PC-9 (cell line): ENCODE measurements around the gene SPIB. TPM values are rescaled to one million over a fixed set of nuclear protein-coding genes. Genes with fewer than 3 reads are reported as not detected.

Experiments
- BruUV-seq: library from RNA; stranded (reverse); fragments of 400-500 nt; replicated peaks from 2 replicates; lab custom pipeline; 2021; lab: Mats Ljungman, UMichigan
- CTCF ChIA-PET: fragments of 300-600 bp; sonication (Branson Sonifier 250); formaldehyde crosslinking; loops from one replicate; lab custom pipeline; 2022; ENCODE audit warnings: antibody characterized with exemption; lab: Charles Lee
- POLR2A ChIA-PET: fragments of 300-600 bp; sonication (Branson Sonifier 250); formaldehyde crosslinking; loops from one replicate; lab custom pipeline; 2022; ENCODE audit warnings: antibody characterized with exemption; ENCODE audit not compliant: unreplicated experiment; lab: Charles Lee
- DNase-seq, 2 experiments: peaks; one replicate each; pipeline versions ENCODE4 v3.0.0 to v3.0.0-alpha.2; 2015 to 2022; ENCODE audit warnings: mixed read lengths in 1 of 2
- H2AFZ ChIP-seq: fragments of 200-600 bp; sonication (generic); 2 replicates; pipeline ENCODE4 v1.8.1; 2017; ENCODE audit warnings: antibody characterized with exemption
- H3F3A ChIP-seq: fragments of 200-600 bp; sonication (generic); 2 replicates; pipeline ENCODE4 v1.8.1; 2017; ENCODE audit warnings: antibody characterized with exemption, mild to moderate bottlenecking, low read depth; ENCODE audit not compliant: insufficient read depth
- H3K27ac ChIP-seq: fragments of 200-600 bp; sonication (generic); 2 replicates; pipeline ENCODE4 v1.6.1; 2016; ENCODE audit warnings: mixed run types
- H3K27me3 ChIP-seq: fragments of 200-600 bp; sonication (generic); 2 replicates; pipeline ENCODE4 v1.6.1; 2016; ENCODE audit warnings: low read depth, mixed run types; ENCODE audit not compliant: insufficient read depth
- H3K36me3 ChIP-seq: fragments of 200-600 bp; sonication (generic); 2 replicates; pipeline ENCODE4 v1.6.1; 2016; ENCODE audit warnings: low read depth, mixed run types
- H3K4me1 ChIP-seq: fragments of 200-600 bp; sonication (generic); replicated peaks from 2 replicates; pipeline ENCODE4 v1.6.1; 2016; ENCODE audit warnings: mixed run types; ENCODE audit not compliant: insufficient read depth
- H3K4me2 ChIP-seq: fragments of 200-600 bp; sonication (generic); 2 replicates; pipeline ENCODE4 v1.6.1; 2017; ENCODE audit warnings: mixed run types
- H3K4me3 ChIP-seq: fragments of 200-600 bp; sonication (generic); 2 replicates; pipeline ENCODE4 v1.6.1; 2016; ENCODE audit warnings: mixed run types
- H3K79me2 ChIP-seq: fragments of 200-600 bp; sonication (generic); 2 replicates; pipeline ENCODE4 v1.6.1; 2017; ENCODE audit warnings: low read depth, mixed run types
- H3K9me2 ChIP-seq: fragments of 200-600 bp; sonication (generic); 2 replicates; pipeline ENCODE4 v1.8.1; 2017; ENCODE audit warnings: mild to moderate bottlenecking; ENCODE audit not compliant: insufficient read depth
- H3K9me3 ChIP-seq: fragments of 200-600 bp; sonication (generic); 2 replicates; pipeline ENCODE4 v1.8.1; 2016; ENCODE audit warnings: low read depth; ENCODE audit not compliant: insufficient read depth
- H4K20me1 ChIP-seq: fragments of 200-600 bp; sonication (generic); 2 replicates; pipeline ENCODE4 v1.8.1; 2017; ENCODE audit not compliant: insufficient read depth
- EZH2 ChIP-seq: fragments of 200-600 bp; sonication (generic); IDR thresholded peaks from 2 replicates; pipeline ENCODE4 v1.8.0; 2017; ENCODE audit warnings: antibody characterized with exemption, low read depth
- intact Hi-C: fragments of 100-400 bp; cut with micrococcal nuclease; formaldehyde crosslinking; loops from one replicate; pipeline ENCODE4 v1.10.0; 2022; ENCODE audit not compliant: unreplicated experiment
- total RNA-seq: library from RNA; stranded (reverse); gene quantifications from 2 replicates; pipeline ENCODE4 v1.2.3, GENCODE V29; 2021
- TF ChIP-seq, protein P1 (sequence below): fragments of 200-600 bp; sonication (generic); conservative IDR thresholded peaks from 2 replicates; pipeline ENCODE4 v1.6.1; 2017; ENCODE audit warnings: mixed run types, antibody characterized with exemption, mild to moderate bottlenecking, moderate library complexity

Gene SPIB
- total RNA-seq, 1 experiment from 2014 or later, result not detected

DNA sequence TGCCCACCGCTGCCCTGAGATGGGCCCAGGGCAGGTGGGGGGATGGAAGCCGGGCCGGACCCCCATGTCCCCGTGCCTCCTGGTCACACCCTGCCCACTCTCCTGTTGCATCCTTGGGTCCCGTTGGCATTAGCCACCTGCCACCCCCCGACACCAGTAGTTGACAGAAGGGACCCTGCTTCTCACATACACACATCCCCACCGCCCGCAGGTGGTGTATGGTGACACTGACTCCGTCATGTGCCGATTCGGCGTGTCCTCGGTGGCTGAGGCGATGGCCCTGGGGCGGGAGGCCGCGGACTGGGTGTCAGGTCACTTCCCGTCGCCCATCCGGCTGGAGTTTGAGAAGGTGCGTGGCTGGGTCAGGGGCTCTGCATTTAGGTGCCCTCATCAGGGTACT lies 5.2 kb upstream of the SPIB start:
- Histone ChIP-seq H3K9me3 (no peaks in the 10 kb centered on the region), H3K27ac (no peak overlapping the region), H3K4me2 (no peak overlapping the region), H2AFZ (no peak overlapping the region), H3F3A (peaks cover 21% of the 10 kb centered on the region; the same call in 1 of the 2 replicates), H3K79me2 (no peaks in the 10 kb centered on the region), H3K27me3 (no peaks in the 10 kb centered on the region), H3K4me3 (no peak overlapping the region), H4K20me1 (no peaks in the 10 kb centered on the region), H3K36me3 (no peaks in the 10 kb centered on the region), H3K9me2 (no peaks in the 10 kb centered on the region), H3K4me1 (no peaks in the 10 kb centered on the region)
- DNase-seq, result no peak
- intact Hi-C loops, result no loop called here
- CTCF ChIA-PET, result no interaction called here
- BruUV-seq, result no TSS peak
- POLR2A ChIA-PET, result no interaction called here
- no peak for TF ChIP-seq EZH2
- TF ChIP-seq, protein P1, sequence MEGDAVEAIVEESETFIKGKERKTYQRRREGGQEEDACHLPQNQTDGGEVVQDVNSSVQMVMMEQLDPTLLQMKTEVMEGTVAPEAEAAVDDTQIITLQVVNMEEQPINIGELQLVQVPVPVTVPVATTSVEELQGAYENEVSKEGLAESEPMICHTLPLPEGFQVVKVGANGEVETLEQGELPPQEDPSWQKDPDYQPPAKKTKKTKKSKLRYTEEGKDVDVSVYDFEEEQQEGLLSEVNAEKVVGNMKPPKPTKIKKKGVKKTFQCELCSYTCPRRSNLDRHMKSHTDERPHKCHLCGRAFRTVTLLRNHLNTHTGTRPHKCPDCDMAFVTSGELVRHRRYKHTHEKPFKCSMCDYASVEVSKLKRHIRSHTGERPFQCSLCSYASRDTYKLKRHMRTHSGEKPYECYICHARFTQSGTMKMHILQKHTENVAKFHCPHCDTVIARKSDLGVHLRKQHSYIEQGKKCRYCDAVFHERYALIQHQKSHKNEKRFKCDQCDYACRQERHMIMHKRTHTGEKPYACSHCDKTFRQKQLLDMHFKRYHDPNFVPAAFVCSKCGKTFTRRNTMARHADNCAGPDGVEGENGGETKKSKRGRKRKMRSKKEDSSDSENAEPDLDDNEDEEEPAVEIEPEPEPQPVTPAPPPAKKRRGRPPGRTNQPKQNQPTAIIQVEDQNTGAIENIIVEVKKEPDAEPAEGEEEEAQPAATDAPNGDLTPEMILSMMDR, result no peak

DNA sequence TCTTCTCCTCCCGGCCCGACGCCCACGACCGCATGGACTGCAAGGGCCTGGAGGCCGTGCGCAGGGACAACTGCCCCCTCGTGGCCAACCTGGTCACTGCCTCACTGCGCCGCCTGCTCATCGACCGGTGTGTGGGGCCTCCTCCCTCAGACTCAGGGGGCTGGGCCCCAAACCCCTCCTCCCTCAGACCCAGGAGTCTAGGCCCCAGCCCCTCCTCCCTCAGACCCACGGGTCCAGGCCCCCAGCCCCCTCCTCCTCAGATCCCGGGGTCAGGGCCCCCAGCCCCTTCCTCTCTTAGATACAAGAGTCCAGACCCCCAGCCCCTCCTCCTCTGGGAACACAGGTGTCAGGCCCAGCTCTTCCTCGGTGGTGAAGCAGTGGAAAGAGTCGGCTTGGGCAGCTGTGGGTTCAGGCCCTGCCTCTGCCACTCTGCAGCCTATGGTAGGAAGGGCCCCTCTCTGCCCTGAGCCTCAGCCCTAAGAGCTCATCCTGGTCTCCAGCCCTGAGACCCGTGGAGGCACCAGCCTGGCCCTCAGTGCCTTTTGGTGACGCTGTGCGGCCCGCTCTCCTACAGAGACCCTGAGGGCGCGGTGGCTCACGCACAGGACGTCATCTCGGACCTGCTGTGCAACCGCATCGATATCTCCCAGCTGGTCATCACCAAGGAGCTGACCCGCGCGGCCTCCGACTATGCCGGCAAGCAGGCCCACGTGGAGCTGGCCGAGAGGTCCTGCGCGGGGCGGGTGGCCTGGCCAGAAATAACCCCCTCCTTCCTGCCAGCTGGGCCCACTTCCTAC lies 3.7 kb upstream of the SPIB start:
- intact Hi-C loops, result no loop called here
- Histone ChIP-seq H4K20me1 (no peaks in the 10 kb centered on the region), H3K27me3 (no peaks in the 10 kb centered on the region), H3K4me2 (no peak overlapping the region), H3K4me1 (no peaks in the 10 kb centered on the region), H3K9me3 (no peaks in the 10 kb centered on the region), H3K4me3 (no peak overlapping the region), H3K79me2 (no peaks in the 10 kb centered on the region), H2AFZ (no peak overlapping the region), H3K9me2 (no peaks in the 10 kb centered on the region), H3F3A (peaks cover 21% of the 10 kb centered on the region; the same call in 1 of the 2 replicates), H3K27ac (no peak overlapping the region), H3K36me3 (no peaks in the 10 kb centered on the region)
- ChIA-PET POLR2A (no interaction called here), CTCF (interaction anchor here (0.7 kb wide), 1 partner anchor 31 kb away, joined by 13 read pairs; the partner anchor contains the start of gene POLD1)
- no TSS peak for BruUV-seq
- TF ChIP-seq EZH2, result no peak
- TF ChIP-seq, protein P1, result peak; percentile 77
- peak in 1 of 2 experiments; percentile 12 for DNase-seq

DNA sequence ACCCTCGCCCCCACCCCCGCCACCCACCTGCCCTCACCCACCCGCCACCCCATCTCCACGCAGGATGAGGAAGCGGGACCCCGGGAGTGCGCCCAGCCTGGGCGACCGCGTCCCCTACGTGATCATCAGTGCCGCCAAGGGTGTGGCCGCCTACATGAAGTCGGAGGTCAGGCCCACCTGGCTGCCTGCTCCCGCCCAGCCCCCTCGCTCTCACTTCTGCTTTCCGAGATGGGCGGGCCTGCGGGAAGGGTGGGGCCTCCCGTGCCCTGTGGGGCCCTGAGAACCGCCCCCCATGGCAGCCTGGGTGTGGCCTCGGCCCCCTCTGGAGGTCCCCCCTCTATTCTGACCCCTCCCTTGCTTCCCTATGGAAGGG lies 3.1 kb upstream of the SPIB start:
- Histone ChIP-seq H3K4me2 (no peak overlapping the region), H3K4me1 (no peaks in the 10 kb centered on the region), H3K36me3 (no peaks in the 10 kb centered on the region), H3K27me3 (no peaks in the 10 kb centered on the region), H3K79me2 (no peaks in the 10 kb centered on the region), H3K9me2 (no peaks in the 10 kb centered on the region), H3F3A (peaks cover 21% of the 10 kb centered on the region; the same call in 1 of the 2 replicates), H3K4me3 (no peak overlapping the region), H3K9me3 (no peaks in the 10 kb centered on the region), H4K20me1 (no peaks in the 10 kb centered on the region), H3K27ac (no peak overlapping the region), H2AFZ (no peak overlapping the region)
- intact Hi-C loops, result no loop called here
- CTCF ChIA-PET, result interaction anchor here (0.5 to 0.7 kb wide), 2 partner anchors 32 to 888 kb away, joined by 5 to 13 read pairs; partner anchors contain the start of genes POLD1 and RCN3
- no peak for DNase-seq
- no TSS peak for BruUV-seq
- POLR2A ChIA-PET, result no interaction called here
- TF ChIP-seq, protein P1, result no peak
- no peak for TF ChIP-seq EZH2
